ENCODE results near the gene ADAMTSL5. TPM values are rescaled to one million over a fixed set of nuclear protein-coding genes. Genes with fewer than 3 reads are reported as not detected.
"Not testable (repeated sequence)": the region's sequence is repeated elsewhere in the genome, so short reads cannot be mapped to it uniquely, and the experiment has no call there.

The ADAMTSL5 gene
- total RNA-seq, 1 experiment from 2014 or later: 20.6 TPM

DNA sequence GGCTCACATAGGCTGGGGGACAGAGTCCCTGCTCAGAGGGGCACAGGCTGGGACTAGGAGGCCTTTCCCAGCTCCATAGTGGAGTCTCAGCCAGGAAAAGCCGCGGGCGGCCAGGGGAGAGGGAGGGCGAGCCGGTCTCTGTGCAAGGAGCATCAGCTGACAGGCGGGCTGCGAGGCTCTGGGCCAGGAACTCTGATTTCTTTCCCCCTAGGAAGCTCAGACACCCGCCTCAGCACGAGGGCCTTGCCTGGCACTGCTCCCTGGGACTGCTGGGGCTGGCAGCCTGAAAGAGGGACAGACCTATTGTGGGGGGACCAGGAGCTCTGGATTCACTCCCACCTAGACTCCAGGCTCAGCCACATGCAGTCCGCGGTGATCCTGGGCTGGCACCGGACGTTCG lies 8.8 kb upstream of the ADAMTSL5 start:
- no TSS peak for BruUV-seq (replicated peaks)
- POLR2A ChIA-PET: interaction anchor here (0.6 kb wide), 1 partner anchor 158 kb away, joined by 6 read pairs; no protein-coding TSS in a partner anchor
- in situ Hi-C loops (cut with HindIII; ENCODE audit: low pct_unique_long_range_greater_than_20kb, low sequenced_read_pairs): no loop called here

GRCh38 chr19:1520203-1520780 lies 7.5 kb upstream of the ADAMTSL5 start:
- Histone ChIP-seq H3K4me3 (ENCODE audit: low read depth in 2 of 2, low read length in 2 of 2) (no peak overlapping the region), H3K36me3 (ENCODE audit: control insufficient read depth, insufficient read depth, low read length) (no peaks in the 10 kb centered on the region), H3K27ac (ENCODE audit: low read length) (no peak overlapping the region), H3K27me3 (ENCODE audit: control insufficient read depth, insufficient read depth, low read length) (no peaks in the 10 kb centered on the region; the same call in 1 of the 2 replicates), H3K4me1 (ENCODE audit: control insufficient read depth, insufficient read depth, low read length) (no peaks in the 10 kb centered on the region), H3K9me3 (ENCODE audit: control insufficient read depth, insufficient read depth, low read depth, low read length) (no peaks in the 10 kb centered on the region)
- POLR2A ChIA-PET: no interaction called here
- BruUV-seq (replicated peaks): no TSS peak
- no peak for TF ChIP-seq SIN3A (IDR thresholded peaks at IDR 0.05; ENCODE audit: borderline replicate concordance, insufficient read depth, low read depth, low read length)
- no peak for TF ChIP-seq POLR2AphosphoS5 (IDR thresholded peaks at IDR 0.05; ENCODE audit: low read depth, low read length)
- no peak for TF ChIP-seq CTCF (IDR thresholded peaks at IDR 0.05)
- no peak for TF ChIP-seq TCF7L2 (IDR thresholded peaks at IDR 0.05; ENCODE audit: low read depth, low read length)
- TF ChIP-seq REST (IDR thresholded peaks at IDR 0.05; ENCODE audit: insufficient read depth in 1 of 2, low read depth in 2 of 2, low read length in 1 of 2): no peak
- intact Hi-C loops (cut with micrococcal nuclease; ENCODE audit: unreplicated experiment) (no loop called here), in situ Hi-C loops (cut with HindIII; ENCODE audit: low pct_unique_long_range_greater_than_20kb, low sequenced_read_pairs) (no loop called here)
- no peak for ATAC-seq
- DNase-seq (ENCODE audit: low read depth, low spot score): no peak
- CTCF ChIA-PET: interaction anchor here (0.6 to 1.0 kb wide), 2 partner anchors 15 to 56 kb away, joined by 3 read pairs; no protein-coding TSS in a partner anchor

More for the DNA sequence above, 8.8 kb upstream of the ADAMTSL5 start:
- H3K27me3 ChIP-seq (ENCODE audit: control insufficient read depth, insufficient read depth, low read length): no peaks in the 10 kb centered on the region; the same call in 1 of the 2 replicates
- no peaks in the 10 kb centered on the region for H3K4me1 ChIP-seq (ENCODE audit: control insufficient read depth, insufficient read depth, low read length)
- H3K27ac ChIP-seq (ENCODE audit: low read length): no peak overlapping the region
- CTCF ChIA-PET: interaction anchor here (0.7 kb wide), 1 partner anchor 20 kb away, joined by 6 read pairs; no protein-coding TSS in a partner anchor
- DNase-seq (ENCODE audit: low read depth, low spot score) (no peak), ATAC-seq (peak; percentile 36; the same call in 1 of the 2 replicates)
- H3K9me3 ChIP-seq (ENCODE audit: control insufficient read depth, insufficient read depth, low read depth, low read length): no peaks in the 10 kb centered on the region
- intact Hi-C loops (cut with micrococcal nuclease; ENCODE audit: unreplicated experiment): no loop called here
- no peaks in the 10 kb centered on the region for H3K36me3 ChIP-seq (ENCODE audit: control insufficient read depth, insufficient read depth, low read length)
- TF ChIP-seq TCF7L2 (IDR thresholded peaks at IDR 0.05; ENCODE audit: low read depth, low read length) (no peak), REST (IDR thresholded peaks at IDR 0.05; ENCODE audit: insufficient read depth in 1 of 2, low read depth in 2 of 2, low read length in 1 of 2) (no peak)
- no peak overlapping the region for H3K4me3 ChIP-seq (ENCODE audit: low read depth in 2 of 2, low read length in 2 of 2)

DNA sequence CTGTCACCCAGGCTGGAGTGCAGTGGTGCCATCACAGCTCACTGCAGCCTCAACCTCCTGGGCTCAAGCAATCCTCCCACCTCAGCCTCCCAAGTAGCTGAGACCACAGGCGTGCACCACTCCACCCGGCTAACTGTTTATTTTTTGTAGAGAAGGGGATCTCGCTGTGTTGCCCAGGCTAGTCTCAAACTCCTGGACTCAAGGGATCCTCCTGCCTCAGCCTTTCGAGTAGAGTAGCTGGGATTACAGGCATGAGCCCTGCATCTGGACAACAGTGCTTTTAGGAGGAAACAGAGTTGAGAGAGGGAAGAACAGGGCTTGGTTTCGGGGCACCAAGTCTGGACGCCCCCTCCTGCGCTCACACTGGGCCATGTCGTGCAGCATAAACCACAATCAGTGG lies 7.0 kb upstream of the ADAMTSL5 start:
- ATAC-seq; in situ Hi-C loops (cut with HindIII; ENCODE audit: low pct_unique_long_range_greater_than_20kb, low sequenced_read_pairs); DNase-seq (ENCODE audit: low read depth, low spot score); H3K27me3 ChIP-seq (ENCODE audit: control insufficient read depth, insufficient read depth, low read length); H3K9me3 ChIP-seq (ENCODE audit: control insufficient read depth, insufficient read depth, low read depth, low read length); intact Hi-C loops (cut with micrococcal nuclease; ENCODE audit: unreplicated experiment); BruUV-seq (replicated peaks); POLR2A ChIA-PET; H3K4me3 ChIP-seq (ENCODE audit: low read depth in 2 of 2, low read length in 2 of 2); H3K27ac ChIP-seq (ENCODE audit: low read length); H3K36me3 ChIP-seq (ENCODE audit: control insufficient read depth, insufficient read depth, low read length); H3K4me1 ChIP-seq (ENCODE audit: control insufficient read depth, insufficient read depth, low read length): not testable (repeated sequence)
- CTCF ChIA-PET: interaction anchor here (1.0 kb wide), 1 partner anchor 56 kb away, joined by 3 read pairs; no protein-coding TSS in a partner anchor

Measured in Panc1 (cell line).